Measurements from ENCODE around the gene RTKN2.
"Not testable (repeated sequence)": the region's sequence is repeated elsewhere in the genome, so short reads cannot be mapped to it uniquely, and the experiment has no call there.

RTKN2 gene

DNA sequence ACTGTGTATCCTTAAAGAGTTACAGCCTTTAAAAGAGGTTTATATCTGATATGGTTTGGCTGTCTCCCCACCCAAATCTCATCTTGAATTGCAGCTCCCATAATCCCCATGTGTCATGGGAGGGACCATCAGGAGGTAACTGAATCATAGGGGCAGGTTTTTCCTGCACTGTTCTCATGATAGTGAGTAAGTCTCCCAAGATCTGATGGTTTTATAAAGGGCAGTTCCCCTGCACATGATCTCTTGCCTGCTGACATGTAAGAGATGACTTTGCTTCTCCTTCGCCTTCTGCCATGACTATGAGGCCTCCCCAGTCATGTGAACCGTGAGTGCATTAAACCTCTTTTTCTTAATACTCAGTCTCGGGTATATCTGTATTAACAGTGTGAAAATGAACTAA, 9.7 kb downstream of the RTKN2 start:
- peak; percentile 61 for DNase-seq

DNA sequence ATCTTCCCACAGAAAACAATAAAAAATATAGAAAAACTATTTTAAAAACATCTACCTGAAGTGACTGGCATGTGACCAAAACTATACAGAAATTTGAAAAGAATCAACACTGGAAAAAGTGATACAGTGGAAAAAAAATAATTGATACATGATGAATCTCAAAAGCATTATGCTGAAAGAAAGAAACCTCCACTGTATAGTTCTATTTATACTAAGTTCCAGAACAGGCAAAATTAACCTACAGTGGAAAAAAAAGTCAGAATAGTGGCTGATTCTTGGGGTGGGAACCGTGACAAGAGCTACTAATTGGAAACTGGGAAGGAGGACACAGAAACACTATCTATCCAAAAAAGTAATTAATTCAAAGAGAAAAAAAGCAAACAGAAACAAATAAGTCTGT, 14.9 kb downstream of the RTKN2 start:
- no peak for DNase-seq

DNA sequence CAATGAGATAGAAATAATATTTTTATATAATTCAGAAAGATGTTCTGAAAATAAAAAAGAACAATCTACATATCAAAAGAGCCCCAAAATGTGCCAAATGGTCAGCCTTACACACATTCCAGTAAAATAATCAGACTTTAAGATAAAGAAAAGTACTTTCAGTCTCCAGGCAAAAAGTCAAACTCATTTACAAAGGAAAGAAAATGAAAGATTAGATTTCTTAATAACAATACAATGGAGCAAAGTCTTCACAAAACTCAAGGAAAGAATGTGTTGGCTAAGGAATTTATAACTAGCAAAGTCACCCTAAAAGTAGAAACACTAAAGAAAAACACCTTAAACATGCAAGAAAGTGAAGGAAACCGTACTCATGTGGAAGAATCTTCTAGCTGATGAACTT, 16.6 kb downstream of the RTKN2 start:
- DNase-seq: no peak

- DNase-seq: peak; percentile 28
Measured at GRCh38 chr10:62250594-62251198, 17.9 kb downstream of the RTKN2 start.

- DNase-seq: peak; percentile 73
Measured at GRCh38 chr10:62249957-62250356, 18.7 kb downstream of the RTKN2 start.

GRCh38 chr10:62248465-62248864, 20.2 kb downstream of the RTKN2 start:
- peak; percentile 23 for DNase-seq

- peak; percentile 85 for DNase-seq
Measured at GRCh38 chr10:62244785-62245467, 23.7 kb downstream of the RTKN2 start.

DNA sequence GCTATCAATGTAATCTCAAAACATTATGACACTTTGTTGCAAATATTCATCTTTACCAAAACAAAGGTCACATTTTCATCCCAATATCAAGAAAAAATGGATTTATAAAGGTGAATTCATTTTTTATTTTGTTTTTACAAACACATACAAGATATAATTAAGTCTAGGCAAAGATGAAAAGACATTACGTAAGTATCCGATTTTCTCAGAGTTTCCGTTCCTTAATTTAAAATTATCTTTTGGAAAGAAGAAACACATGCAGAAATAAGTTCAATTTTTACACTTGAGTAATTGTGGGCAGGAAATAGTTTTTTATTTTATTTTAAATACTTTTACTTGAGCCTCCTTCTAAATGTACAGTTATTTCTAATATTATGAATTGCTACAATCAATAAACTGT, 24.6 kb downstream of the RTKN2 start:
- DNase-seq: peak; percentile 67

- no peak for DNase-seq
Measured at GRCh38 chr10:62243647-62243997, 25.0 kb downstream of the RTKN2 start.

DNA sequence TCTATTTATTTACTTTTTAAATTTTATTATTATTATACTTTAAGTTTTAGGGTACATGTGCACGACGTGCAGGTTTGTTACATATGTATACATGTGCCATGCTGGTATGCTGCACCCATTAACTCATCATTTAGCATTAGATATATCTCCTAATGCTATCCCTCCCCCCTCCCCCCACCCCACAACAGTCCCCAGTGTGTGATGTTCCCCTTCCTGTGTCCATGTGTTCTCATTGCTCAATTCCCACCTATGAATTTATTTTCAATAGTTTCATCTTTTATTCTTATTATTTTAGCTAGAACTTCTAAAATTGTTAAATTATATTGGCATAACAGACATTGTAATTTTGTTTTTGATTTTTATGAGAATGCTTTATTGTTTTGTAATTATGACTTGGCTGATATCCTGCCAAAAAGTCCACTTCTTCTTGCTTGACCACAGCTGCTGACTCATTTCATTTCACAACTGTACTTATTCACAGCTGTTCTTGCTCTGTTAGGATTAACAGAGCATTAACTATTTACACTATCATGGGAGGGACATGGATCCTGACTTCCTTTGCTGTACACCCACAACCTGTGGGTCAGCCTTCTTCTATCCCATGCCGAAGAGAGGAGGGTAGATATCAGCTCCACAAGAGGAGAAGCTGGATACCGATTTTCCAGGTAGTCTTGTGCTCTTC, 25.5 kb downstream of the RTKN2 start:
- DNase-seq: peak; percentile 96

DNA sequence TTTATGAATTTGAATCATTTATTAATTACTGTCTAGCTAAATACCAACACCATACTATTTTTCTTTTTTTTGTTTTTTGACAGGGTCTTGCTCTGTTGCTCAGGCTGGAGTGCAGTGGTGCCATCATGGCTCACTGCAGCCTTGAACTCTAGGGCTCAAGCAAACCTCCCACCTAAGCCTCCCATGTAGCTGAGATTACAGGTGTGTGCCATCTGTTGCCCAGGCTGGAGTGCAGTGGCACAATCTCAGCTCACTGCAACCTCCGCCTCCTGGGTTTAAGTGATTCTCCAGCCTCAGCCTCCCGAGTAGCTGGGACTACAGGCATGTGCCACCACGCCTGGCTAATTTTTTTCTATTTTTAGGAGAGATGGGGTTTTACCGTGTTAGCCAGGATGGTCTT, 27.1 kb downstream of the RTKN2 start:
- not testable (repeated sequence) for DNase-seq

DNA sequence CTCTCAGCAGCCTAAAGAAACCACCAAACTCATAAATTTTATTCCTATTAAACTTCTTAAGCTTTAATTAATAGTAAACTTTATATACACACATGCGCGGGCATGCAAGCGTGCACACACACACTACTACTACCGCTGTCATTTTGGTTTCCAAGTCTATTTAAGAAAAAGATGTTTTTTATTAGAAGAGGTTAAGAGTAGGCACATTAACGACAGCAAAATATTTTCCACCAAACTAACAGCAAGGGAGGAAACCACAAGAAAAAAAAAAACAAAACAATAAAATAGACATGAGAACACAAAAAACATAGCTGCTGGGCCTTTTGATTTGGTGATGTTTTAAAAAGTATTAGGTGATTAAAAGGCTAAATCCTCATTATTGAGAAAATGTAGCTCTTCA, 28.6 kb downstream of the RTKN2 start:
- no peak for DNase-seq

DNA sequence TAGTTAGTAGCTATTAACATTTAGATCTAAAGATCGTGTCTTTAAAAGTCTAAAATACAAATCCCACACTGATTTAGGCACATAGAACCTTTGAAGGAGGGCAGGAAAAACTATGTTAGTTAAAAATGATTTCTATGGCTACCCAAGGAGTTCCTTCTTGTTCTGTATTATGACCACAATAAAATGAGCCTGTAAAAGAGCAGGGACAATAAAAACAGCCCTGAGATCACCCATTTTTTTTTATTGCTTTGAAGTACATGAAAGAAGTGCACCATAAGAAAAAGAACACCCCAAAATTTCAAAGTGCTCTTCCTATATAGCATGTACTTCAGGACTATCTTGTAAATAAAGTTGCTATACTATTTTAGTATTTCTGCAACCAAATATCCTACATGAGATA, 29.8 kb downstream of the RTKN2 start:
- no peak for DNase-seq

GRCh38 chr10:62237966-62238365, 30.7 kb downstream of the RTKN2 start:
- DNase-seq: no peak

DNA sequence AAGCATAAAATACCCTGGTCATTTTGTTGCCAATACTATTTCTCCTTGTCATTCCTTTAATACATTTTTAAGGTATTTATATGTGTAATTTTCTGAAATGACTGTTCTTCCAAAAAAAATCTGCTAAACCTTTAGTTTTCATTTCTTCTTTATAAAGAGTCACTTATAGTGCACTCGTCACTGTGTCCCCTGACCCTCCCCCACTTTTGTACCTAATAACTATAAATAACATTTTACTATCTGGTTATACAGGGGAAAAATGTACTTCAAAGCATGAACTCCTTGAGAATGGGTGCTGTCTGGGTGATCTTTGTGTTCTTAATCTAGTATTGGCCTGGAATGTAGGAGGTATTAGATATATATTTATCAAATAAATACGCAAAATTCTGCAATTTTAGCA, 31.1 kb downstream of the RTKN2 start:
- no peak for DNase-seq

DNA sequence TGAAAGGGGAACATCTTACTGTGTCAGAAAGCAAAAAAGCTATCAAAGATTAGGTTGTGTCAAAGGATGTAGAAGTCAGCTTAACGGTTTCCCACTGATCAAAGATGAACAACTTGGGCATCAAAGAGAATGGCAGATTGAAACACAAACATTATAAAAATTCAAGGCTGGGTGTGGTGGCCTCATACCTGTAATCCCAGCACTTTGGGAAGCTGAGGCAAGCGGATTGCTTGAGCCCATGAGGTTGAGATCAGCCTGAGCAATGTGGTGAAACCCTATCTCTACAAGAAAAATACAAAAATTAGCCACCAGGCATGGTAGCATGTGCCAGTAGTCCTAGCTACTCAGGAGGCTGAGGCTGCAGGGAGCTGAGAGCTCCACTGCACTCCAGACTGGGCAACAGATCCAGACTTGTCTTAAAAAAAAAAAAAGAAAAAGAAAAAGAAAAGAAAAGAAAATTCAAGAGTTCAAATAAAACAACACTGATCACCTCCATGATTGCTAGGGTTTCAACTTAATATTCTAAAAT, 34.5 kb downstream of the RTKN2 start:
- DNase-seq: no peak

DNA sequence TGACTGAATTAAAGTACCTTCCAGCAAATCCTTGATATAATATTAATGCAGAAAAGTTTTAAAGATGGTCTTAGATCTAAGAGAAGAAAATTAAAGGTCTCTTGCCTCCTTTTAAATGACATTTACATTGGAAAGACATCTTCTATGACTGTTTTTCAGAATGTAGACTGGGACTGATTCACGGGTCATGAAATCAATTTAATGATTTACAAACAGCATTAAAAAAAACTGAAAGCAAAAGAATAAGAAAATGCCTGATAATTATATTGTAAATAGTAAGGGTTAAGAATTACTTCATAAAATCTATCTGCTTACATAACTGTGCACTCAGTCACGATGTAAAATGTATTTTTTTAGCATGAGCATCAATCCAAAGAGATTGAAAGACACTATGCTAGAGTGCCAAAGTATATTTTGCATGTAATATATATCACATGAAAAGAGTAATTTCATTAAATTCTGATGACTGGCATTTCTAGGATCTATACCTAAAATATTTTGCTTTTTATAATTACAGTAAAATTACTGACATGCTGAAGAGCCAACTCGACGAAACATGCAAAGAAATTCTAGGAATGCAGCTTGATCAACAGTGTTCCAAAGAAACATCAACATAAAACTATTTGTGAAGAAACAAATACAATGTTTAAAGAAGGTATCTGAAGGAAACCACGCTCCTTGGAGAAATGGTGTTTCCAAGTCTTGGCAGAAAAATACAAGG, 35.1 kb downstream of the RTKN2 start:
- DNase-seq: no peak

DNA sequence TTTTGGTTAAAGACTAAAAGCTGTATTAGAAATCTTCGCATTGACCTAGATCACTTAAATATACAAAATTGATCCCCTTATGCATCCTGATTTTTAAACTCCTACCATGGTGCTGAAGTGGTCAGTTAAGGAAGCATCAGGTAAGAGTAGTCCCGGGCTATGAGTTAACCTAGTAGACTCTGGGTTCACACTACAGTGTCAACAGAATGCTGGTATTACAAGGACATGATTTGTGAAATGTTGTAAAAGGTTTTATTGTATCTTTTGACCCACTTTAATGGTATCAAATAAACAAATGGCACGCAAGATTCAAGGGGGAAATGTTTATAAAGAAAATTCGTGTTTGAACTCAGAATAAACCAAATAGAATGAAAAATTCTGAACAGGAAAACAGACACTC, 36.8 kb downstream of the RTKN2 start:
- no peak for DNase-seq

DNA sequence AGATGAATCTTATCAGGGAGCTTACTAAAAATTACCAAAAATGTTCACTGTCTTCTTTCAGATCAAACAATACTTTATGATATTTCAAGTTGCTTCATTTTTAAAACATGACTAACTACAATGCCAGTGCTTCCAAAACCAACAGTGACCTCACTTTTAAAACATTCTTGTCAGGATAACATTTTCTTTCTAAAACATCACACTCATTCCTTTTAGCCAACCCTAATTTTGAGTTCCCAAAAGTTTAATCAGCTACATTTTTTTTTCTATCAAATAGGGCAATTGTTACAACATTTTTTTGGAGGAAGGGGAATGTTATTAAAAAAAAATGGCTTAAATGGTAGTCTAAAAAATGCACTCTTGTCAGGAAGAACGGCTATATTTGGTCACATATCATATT, 37.3 kb downstream of the RTKN2 start:
- no peak for DNase-seq

GRCh38 chr10:62230344-62231121, 38.1 kb downstream of the RTKN2 start:
- no peak for DNase-seq

DNA sequence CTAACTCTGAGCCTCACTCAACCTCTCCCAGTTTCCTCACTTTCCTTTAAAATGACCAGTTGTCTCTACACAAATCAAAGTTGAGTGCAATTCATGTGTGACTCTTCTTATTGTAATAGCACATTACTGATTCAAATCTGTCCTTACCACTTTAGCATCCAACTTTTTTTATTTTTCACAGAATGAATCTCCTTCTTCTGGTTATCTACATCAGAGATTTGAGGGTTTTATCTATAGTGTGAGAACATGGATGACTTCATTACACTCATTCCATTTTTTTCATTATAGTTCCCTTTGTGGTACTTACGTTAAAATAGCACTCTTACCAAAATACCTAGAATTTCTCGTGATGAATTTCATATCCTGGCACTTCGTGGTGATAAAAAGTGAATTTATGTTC, 43.3 kb downstream of the RTKN2 start:
- DNase-seq: no peak

DNA sequence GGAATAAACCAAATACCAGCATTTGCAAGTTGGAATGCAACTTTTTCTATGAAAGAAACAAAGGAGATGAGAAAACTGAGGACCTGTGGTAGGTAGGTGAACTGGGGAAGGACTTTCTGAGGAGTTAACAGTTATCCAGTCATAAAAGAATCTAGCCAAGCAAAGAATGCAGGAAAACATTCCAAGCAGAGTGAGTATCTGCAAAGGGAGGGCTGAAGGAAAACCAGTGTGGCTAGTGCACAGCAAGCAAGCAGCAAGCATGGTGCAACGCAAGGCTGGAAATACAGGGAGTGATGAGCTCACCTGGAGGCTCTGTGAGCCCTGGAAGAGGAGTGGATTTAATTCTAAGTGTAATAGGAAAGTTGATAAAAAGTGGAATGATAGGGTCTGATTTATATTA, 44.0 kb downstream of the RTKN2 start:
- DNase-seq: no peak

GRCh38 chr10:62217683-62218082, 51.0 kb downstream of the RTKN2 start:
- DNase-seq: no peak
